GM23338 (cell line): ENCODE results near the gene CD79A. TPM values are rescaled to one million over a fixed set of nuclear protein-coding genes. Genes with fewer than 3 reads are reported as not detected.
A peak's percentile ranks its signal among the peaks of the same experiment; 100 is the strongest.

Experiments
- ATAC-seq: fragments of 200-7000 bp; cut with Tn5 transposase; 3 replicates; pipeline ENCODE4 v1.9.1; 2020
- DNase-seq: peaks from one replicate; pipeline ENCODE4 v3.0.0-alpha.2; 2015; ENCODE audit warnings: low spot score
- H2AFZ ChIP-seq: fragments of 200-600 bp; sonication (generic); 2 replicates; pipeline ENCODE4 v1.8.0; 2016; ENCODE audit warnings: antibody characterized with exemption, mild to moderate bottlenecking, moderate library complexity
- H3F3A ChIP-seq: fragments of 200-600 bp; sonication (generic); replicated peaks from 2 replicates; pipeline ENCODE4 v1.8.0; 2017; ENCODE audit warnings: antibody characterized with exemption, mixed run types, low read depth
- H3K27ac ChIP-seq: fragments of 200-600 bp; sonication (generic); 2 replicates; pipeline ENCODE4 v1.6.1; 2016; ENCODE audit warnings: low read depth
- H3K27me3 ChIP-seq: fragments of 200-600 bp; sonication (generic); 2 replicates; pipeline ENCODE4 v1.8.0; 2016; ENCODE audit warnings: mild to moderate bottlenecking, mixed run types, moderate library complexity; ENCODE audit not compliant: insufficient read depth
- H3K36me3 ChIP-seq: fragments of 200-600 bp; sonication (generic); 2 replicates; pipeline ENCODE4 v1.8.0; 2016; ENCODE audit warnings: mild to moderate bottlenecking; ENCODE audit not compliant: insufficient read depth
- H3K4me1 ChIP-seq: fragments of 200-600 bp; sonication (generic); 2 replicates; pipeline ENCODE4 v1.8.0; 2016; ENCODE audit warnings: mild to moderate bottlenecking, moderate library complexity; ENCODE audit not compliant: insufficient read depth
- H3K4me2 ChIP-seq: fragments of 200-600 bp; sonication (generic); 2 replicates; pipeline ENCODE4 v1.7.1; 2017; ENCODE audit warnings: mixed run types
- H3K4me3 ChIP-seq: fragments of 200-600 bp; sonication (generic); 2 replicates; pipeline ENCODE4 v1.6.1; 2016; ENCODE audit warnings: mixed run types
- H3K79me2 ChIP-seq: fragments of 200-600 bp; sonication (generic); replicated peaks from 2 replicates; pipeline ENCODE4 v1.8.0; 2017; ENCODE audit warnings: mild to moderate bottlenecking; ENCODE audit not compliant: insufficient read depth
- H3K9me2 ChIP-seq: fragments of 200-600 bp; sonication (generic); 2 replicates; pipeline ENCODE4 v1.8.0; 2017; ENCODE audit not compliant: insufficient read depth
- H4K20me1 ChIP-seq: fragments of 200-600 bp; sonication (generic); replicated peaks from 2 replicates; pipeline ENCODE4 v1.8.0; 2017; ENCODE audit warnings: mild to moderate bottlenecking; ENCODE audit not compliant: insufficient read depth
- H3K27ac Mint-ChIP-seq: 2 replicates; pipeline ENCODE4 v1.8.0; 2020; ENCODE audit warnings: inconsistent platforms, mild to moderate bottlenecking, moderate library complexity, mixed read lengths
- H3K27me3 Mint-ChIP-seq: 3 replicates; pipeline ENCODE4 v1.8.0; 2022; ENCODE audit warnings: low read depth, mild to moderate bottlenecking, moderate library complexity, mixed read lengths, inconsistent platforms; ENCODE audit not compliant: insufficient read depth, poor library complexity
- H3K36me3 Mint-ChIP-seq: 3 replicates; pipeline ENCODE4 v1.8.0; 2021; ENCODE audit warnings: low read depth, mild to moderate bottlenecking, inconsistent platforms, moderate library complexity, mixed read lengths
- H3K4me1 Mint-ChIP-seq: 3 replicates; pipeline ENCODE4 v1.8.0; 2020; ENCODE audit warnings: mild to moderate bottlenecking, inconsistent platforms, mixed read lengths
- H3K4me3 Mint-ChIP-seq: 3 replicates; pipeline ENCODE4 v1.8.0; 2021; ENCODE audit warnings: moderate library complexity, mild to moderate bottlenecking, inconsistent platforms, mixed read lengths
- H3K9me3 Mint-ChIP-seq: 3 replicates; pipeline ENCODE4 v1.8.0; 2020; ENCODE audit warnings: moderate library complexity, mild to moderate bottlenecking, inconsistent platforms, mixed read lengths
- CTCF ChIP-seq, 2 experiments: fragments of 200-600 bp in 1 of 2; sonication (generic) in 1 of 2; conservative IDR thresholded peaks; 2 replicates each; pipeline versions ENCODE4 v1.5.1 to v1.6.1; 2016 to 2017; ENCODE audit warnings: antibody characterized with exemption in 2 of 2, low read depth in 2 of 2, mild to moderate bottlenecking in 2 of 2, moderate library complexity in 1 of 2
- EZH2 ChIP-seq: fragments of 200-600 bp; sonication (generic); IDR thresholded peaks from one replicate; pipeline ENCODE4 v1.8.0; 2017; ENCODE audit warnings: antibody characterized with exemption, mild to moderate bottlenecking, low read depth; ENCODE audit not compliant: unreplicated experiment
- EZH2phosphoT487 ChIP-seq: fragments of 200-600 bp; sonication (generic); IDR thresholded peaks from one replicate; pipeline ENCODE4 v1.8.1; 2018; ENCODE audit warnings: antibody characterized with exemption; ENCODE audit not compliant: unreplicated experiment
- JUNB ChIP-seq: IDR thresholded peaks from one replicate; pipeline ENCODE4 v1.6.1; 2016; ENCODE audit warnings: antibody characterized with exemption; ENCODE audit not compliant: unreplicated experiment
- POLR2AphosphoS5 ChIP-seq: IDR thresholded peaks from 2 replicates; pipeline ENCODE4 v1.6.1; 2016; ENCODE audit warnings: antibody characterized with exemption, low read depth
- ZNF114 ChIP-seq: fragments of 250-450 bp; sonication (Bioruptor Pico); IDR thresholded peaks from 2 replicates; pipeline ENCODE4 v1.5.0; 2020; ENCODE audit warnings: mild to moderate bottlenecking, moderate library complexity
- ZNF331 ChIP-seq: fragments of 250-450 bp; sonication (Bioruptor Pico); IDR thresholded peaks from 2 replicates; pipeline ENCODE4 v1.5.0; 2020; ENCODE audit warnings: low read depth, mild to moderate bottlenecking, moderate library complexity
- ZNF462 ChIP-seq: fragments of 250-450 bp; sonication (Bioruptor Pico); IDR thresholded peaks from 2 replicates; pipeline ENCODE4 v1.5.0; 2020; ENCODE audit warnings: mild to moderate bottlenecking, moderate library complexity
- polyA plus RNA-seq: library from polyadenylated mRNA; unstranded; fragments of >200 nt; fragmentation: Nextera tagmentation; extraction: Ambion mirVana; gene quantifications from 2 replicates; pipeline ENCODE4 v1.2.1, GENCODE V29; 2016
- total RNA-seq: library from RNA; depleted of rRNA; stranded (reverse); fragments of >200 nt; shearing (Covaris generic); gene quantifications from 2 replicates; pipeline ENCODE4 v1.2.3, GENCODE V29; 2014

The CD79A gene
- total and polyA plus RNA-seq, 2 experiments from 2014 or later: 0.27 TPM; not detected in 1

DNA sequence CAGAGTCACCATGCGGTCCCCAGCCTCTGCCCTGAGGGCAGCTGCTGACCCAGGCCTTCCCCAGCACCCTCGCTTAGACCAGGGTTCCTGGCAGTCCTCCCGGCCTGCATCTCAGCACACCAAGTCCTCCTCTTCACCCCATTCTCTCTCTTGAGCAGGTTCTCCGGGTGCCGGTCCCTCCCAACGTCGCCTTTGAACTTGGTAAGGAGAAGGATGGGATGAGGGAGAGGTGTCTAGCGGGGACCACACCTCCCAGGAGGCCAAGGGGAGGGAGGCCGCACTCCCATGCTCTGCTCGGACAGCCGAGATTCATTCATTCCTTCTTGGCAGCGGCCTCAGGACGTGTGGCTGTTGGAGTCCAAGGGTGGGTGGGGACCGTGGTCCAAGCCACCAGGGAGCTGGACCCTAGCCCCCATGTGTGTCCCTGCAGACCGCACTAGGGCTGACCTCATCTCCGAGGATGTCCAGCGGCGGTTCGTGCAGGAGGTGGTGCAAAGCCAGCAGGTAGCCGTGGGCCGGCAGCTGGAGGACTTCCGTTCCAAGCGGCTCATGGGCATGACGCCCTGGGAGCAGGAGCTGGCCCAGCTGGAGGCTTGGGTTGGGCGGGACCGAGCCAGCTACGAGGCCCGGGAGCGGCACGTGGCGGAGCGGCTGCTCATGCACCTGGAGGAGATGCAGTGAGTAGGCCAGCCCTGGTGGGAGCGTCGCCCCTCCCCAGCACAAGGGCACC is 15.3 kb downstream of the CD79A start (continued):
- TF ChIP-seq ZNF331 (CRISPR knock-in tag): no peak

- no peaks in the 10 kb centered on the region for H3K36me3 ChIP-seq
- no peak overlapping the region for H3K27ac ChIP-seq
- TF ChIP-seq CTCF (conservative IDR thresholded peaks at IDR 0.05; ENCODE audit: low read depth in 2 of 2) (peak; percentile 29 to 58), EZH2phosphoT487 (no peak)
- H3K27ac Mint-ChIP-seq: peak overlapping the region; percentile 31; the same call in 1 of the 2 replicates
- peaks cover 13% of the 10 kb centered on the region for H3K27me3 Mint-ChIP-seq
- no peaks in the 10 kb centered on the region for H3K79me2 ChIP-seq
- H4K20me1 ChIP-seq: peaks cover 3% of the 10 kb centered on the region; the same call in 1 of the 2 replicates
- H3K4me3 Mint-ChIP-seq: no peak overlapping the region
- H3K4me2 ChIP-seq: no peak overlapping the region
- DNase-seq (peak; percentile 63), ATAC-seq (peak; percentile 18)
- no peaks in the 10 kb centered on the region for H3K9me2 ChIP-seq
- peaks cover 5% of the 10 kb centered on the region; the same call in 1 of the 2 replicates for H3F3A ChIP-seq
- H2AFZ ChIP-seq: no peak overlapping the region
- H3K36me3 Mint-ChIP-seq: peaks cover 23% of the 10 kb centered on the region; the same call in 2 of the 3 replicates
- H3K4me1 ChIP-seq: 0 out of 2 replicates have a peak, but pooled peaks cover 6% of the 10 kb centered on the region
- no peak overlapping the region for H3K4me3 ChIP-seq
- H3K9me3 Mint-ChIP-seq: peaks cover 3% of the 10 kb centered on the region; the same call in 1 of the 3 replicates
- peaks cover 29% of the 10 kb centered on the region for H3K4me1 Mint-ChIP-seq
- H3K27me3 ChIP-seq: no peaks in the 10 kb centered on the region
Measured at GRCh38 chr19:41893899-41894298, 16.8 kb downstream of the CD79A start.

- H3K36me3 ChIP-seq: no peaks in the 10 kb centered on the region
- TF ChIP-seq JUNB (no peak), ZNF462 (CRISPR knock-in tag) (no peak), EZH2phosphoT487 (no peak), ZNF331 (CRISPR knock-in tag) (no peak), POLR2AphosphoS5 (no peak), ZNF114 (CRISPR knock-in tag) (no peak), EZH2 (no peak)
Measured at GRCh38 chr19:41894350-41894749, 17.3 kb downstream of the CD79A start.

More at GRCh38 chr19:41894350-41894749, 17.3 kb downstream of the CD79A start:
- no peaks in the 10 kb centered on the region for H3K9me2 ChIP-seq
- no peaks in the 10 kb centered on the region for H3K79me2 ChIP-seq
- H2AFZ ChIP-seq: no peak overlapping the region
- Mint-ChIP-seq H3K27ac (no peak overlapping the region; the same call in 1 of the 2 replicates), H3K27me3 (peaks cover 13% of the 10 kb centered on the region), H3K4me3 (no peak overlapping the region; the same call in 2 of the 3 replicates), H3K36me3 (peaks cover 27% of the 10 kb centered on the region), H3K4me1 (peaks cover 26% of the 10 kb centered on the region), H3K9me3 (peaks cover 3% of the 10 kb centered on the region; the same call in 1 of the 3 replicates)
- ATAC-seq: no peak
- H4K20me1 ChIP-seq: no peaks in the 10 kb centered on the region; the same call in 1 of the 2 replicates
- H3F3A ChIP-seq: peaks cover 5% of the 10 kb centered on the region; the same call in 1 of the 2 replicates
- no peak for DNase-seq
- 0 out of 2 replicates have a peak, but pooled peaks cover 6% of the 10 kb centered on the region for H3K4me1 ChIP-seq
- no peak overlapping the region for H3K4me3 ChIP-seq
- no peak overlapping the region for H3K27ac ChIP-seq
- H3K4me2 ChIP-seq: no peak overlapping the region
- H3K27me3 ChIP-seq: no peaks in the 10 kb centered on the region
